Fibroblast of skin of scalp (primary cell): Measurements from ENCODE around the gene UGT1A9. TPM values are rescaled to one million over a fixed set of nuclear protein-coding genes. Genes with fewer than 3 reads are reported as not detected.
"Not testable (repeated sequence)": the region's sequence is repeated elsewhere in the genome, so short reads cannot be mapped to it uniquely, and the experiment has no call there.

Experiments used
- DNase-seq: peaks from one replicate; pipeline ENCODE4 v3.0.0-alpha.2; 2013
- polyA plus RNA-seq, 2 experiments: library from polyadenylated mRNA; unstranded; fragments of 120-200 nt; gene quantifications; one replicate each; pipeline ENCODE4 v1.2.1, GENCODE V29; 2013; ENCODE audit not compliant: insufficient read length in 2 of 2

The UGT1A9 gene
- polyA plus RNA-seq (2013, experiment 1 of 2; ENCODE audit: insufficient read length): not detected
- polyA plus RNA-seq (2013, experiment 2 of 2; ENCODE audit: insufficient read length): not detected

GRCh38 chr2:233671290-233672161 is at the start of gene UGT1A9:
Gene UGT1A9 (plus strand): TSS chr2:233671898. CDS start chr2:233671935, 37 bp downstream.
- DNase-seq: no peak

GRCh38 chr2:233627331-233628025 is 44.2 kb upstream of the UGT1A9 start:
- no peak for DNase-seq

- not testable (repeated sequence) for DNase-seq
These were observed 35.4 kb upstream of the UGT1A9 start, which contains the start of gene UGT1A10 for GRCh38 chr2:233636306-233636705. Gene UGT1A10 (plus strand): TSS chr2:233636448. CDS start chr2:233636523, 75 bp downstream.

GRCh38 chr2:233638836-233639235 is 32.9 kb upstream of the UGT1A9 start:
- DNase-seq: no peak

- DNase-seq: no peak
These were observed 31.8 kb upstream of the UGT1A9 start for GRCh38 chr2:233639860-233640259.

GRCh38 chr2:233643128-233643527 is 28.6 kb upstream of the UGT1A9 start:
- no peak for DNase-seq

GRCh38 chr2:233646033-233646432 is 25.7 kb upstream of the UGT1A9 start:
- DNase-seq: not testable (repeated sequence)

GRCh38 chr2:233650981-233651380 is 20.7 kb upstream of the UGT1A9 start:
- DNase-seq: no peak

GRCh38 chr2:233651430-233651829 is 20.3 kb upstream of the UGT1A9 start:
- DNase-seq: no peak

- DNase-seq: no peak
These were observed 17.2 kb upstream of the UGT1A9 start for GRCh38 chr2:233654501-233654900.

GRCh38 chr2:233655043-233655442 is 16.7 kb upstream of the UGT1A9 start:
- DNase-seq: no peak

- not testable (repeated sequence) for DNase-seq
These were observed 15.8 kb upstream of the UGT1A9 start for GRCh38 chr2:233655943-233656342.

GRCh38 chr2:233656443-233656842 is 15.3 kb upstream of the UGT1A9 start:
- DNase-seq: no peak

GRCh38 chr2:233658610-233659009 is 13.1 kb upstream of the UGT1A9 start:
- no peak for DNase-seq

- DNase-seq: no peak
These were observed 7.8 kb upstream of the UGT1A9 start for GRCh38 chr2:233663911-233664310.

- DNase-seq: no peak
These were observed 3.0 kb upstream of the UGT1A9 start for GRCh38 chr2:233668605-233669260.

- no peak for DNase-seq
These were observed 1.2 kb downstream of the UGT1A9 start for GRCh38 chr2:233672886-233673285.

GRCh38 chr2:233673896-233674295 is 2.2 kb downstream of the UGT1A9 start:
- DNase-seq: no peak

- no peak for DNase-seq
These were observed 2.6 kb downstream of the UGT1A9 start for GRCh38 chr2:233674314-233674713.

- DNase-seq: no peak
These were observed 3.3 kb downstream of the UGT1A9 start for GRCh38 chr2:233674995-233675394.

- peak; percentile 64 for DNase-seq
These were observed 4.3 kb downstream of the UGT1A9 start for GRCh38 chr2:233676046-233676445.

- DNase-seq: no peak
These were observed 7.5 kb downstream of the UGT1A9 start for GRCh38 chr2:233679196-233679595.
